HEK293 (cell line): ENCODE data around the gene ZBTB48.

Source experiments
- BCL11B ChIP-seq: fragments of 450-650 bp; formaldehyde crosslinking; IDR thresholded peaks from 2 replicates; pipeline ENCODE4 v1.5.1; 2016; ENCODE audit warnings: low read depth, missing biosample characterization, missing genetic modification characterization
- ELK4 ChIP-seq: IDR thresholded peaks from 2 replicates; pipeline ENCODE4 v1.6.1; 2011; ENCODE audit warnings: mild to moderate bottlenecking, low read depth, low read length, borderline replicate concordance
- SALL2 ChIP-seq: fragments of 450-650 bp; formaldehyde crosslinking; IDR thresholded peaks from 2 replicates; pipeline ENCODE4 v1.5.0; 2017; ENCODE audit warnings: missing biosample characterization, mild to moderate bottlenecking, missing genetic modification characterization, borderline replicate concordance
- SCRT2 ChIP-seq: fragments of 450-650 bp; formaldehyde crosslinking; IDR thresholded peaks from 2 replicates; pipeline ENCODE4 v1.5.1; 2016; ENCODE audit warnings: missing biosample characterization, missing genetic modification characterization
- ZBTB17 ChIP-seq: fragments of 450-650 bp; formaldehyde crosslinking; IDR thresholded peaks from 2 replicates; pipeline ENCODE4 v1.5.1; 2016; ENCODE audit warnings: missing biosample characterization, missing genetic modification characterization
- ZBTB6 ChIP-seq: fragments of 450-650 bp; formaldehyde crosslinking; IDR thresholded peaks from 2 replicates; pipeline ENCODE4 v1.5.1; 2017; ENCODE audit warnings: missing biosample characterization, missing genetic modification characterization
- ZFP3 ChIP-seq: fragments of 450-650 bp; formaldehyde crosslinking; IDR thresholded peaks from 2 replicates; pipeline ENCODE4 v1.5.1; 2016; ENCODE audit warnings: low read depth, missing biosample characterization, missing genetic modification characterization
- ZFP69B ChIP-seq: fragments of 450-650 bp; formaldehyde crosslinking; IDR thresholded peaks from 2 replicates; pipeline ENCODE4 v1.5.1; 2016; ENCODE audit warnings: missing biosample characterization, missing genetic modification characterization
- ZNF132 ChIP-seq: fragments of 450-650 bp; formaldehyde crosslinking; IDR thresholded peaks from 2 replicates; pipeline ENCODE4 v1.5.1; 2017; ENCODE audit warnings: missing biosample characterization, missing genetic modification characterization, borderline replicate concordance
- ZNF133 ChIP-seq: fragments of 450-650 bp; formaldehyde crosslinking; IDR thresholded peaks from 2 replicates; pipeline ENCODE4 v1.5.1; 2016; ENCODE audit warnings: missing biosample characterization, missing genetic modification characterization
- ZNF140 ChIP-seq: fragments of 450-650 bp; formaldehyde crosslinking; IDR thresholded peaks from 2 replicates; pipeline ENCODE4 v1.5.1; 2016; ENCODE audit warnings: missing biosample characterization, missing genetic modification characterization
- ZNF214 ChIP-seq: fragments of 450-650 bp; formaldehyde crosslinking; IDR thresholded peaks from 2 replicates; pipeline ENCODE4 v1.5.1; 2017; ENCODE audit warnings: missing biosample characterization, mild to moderate bottlenecking, missing genetic modification characterization, borderline replicate concordance
- ZNF239 ChIP-seq: fragments of 450-650 bp; formaldehyde crosslinking; IDR thresholded peaks from 2 replicates; pipeline ENCODE4 v1.5.1; 2016; ENCODE audit warnings: missing biosample characterization, missing genetic modification characterization
- ZNF266 ChIP-seq: fragments of 450-650 bp; formaldehyde crosslinking; IDR thresholded peaks from 2 replicates; pipeline ENCODE4 v1.5.1; 2016; ENCODE audit warnings: missing biosample characterization, missing genetic modification characterization, low read depth
- ZNF280C ChIP-seq: fragments of 450-650 bp; formaldehyde crosslinking; IDR thresholded peaks from 2 replicates; pipeline ENCODE4 v1.5.1; 2016; ENCODE audit warnings: missing biosample characterization, missing genetic modification characterization
- ZNF280D ChIP-seq: fragments of 450-650 bp; formaldehyde crosslinking; IDR thresholded peaks from 2 replicates; pipeline ENCODE4 v1.5.1; 2016; ENCODE audit warnings: missing biosample characterization, missing genetic modification characterization
- ZNF311 ChIP-seq: fragments of 450-650 bp; formaldehyde crosslinking; IDR thresholded peaks from 2 replicates; pipeline ENCODE4 v1.5.1; 2017; ENCODE audit warnings: missing biosample characterization, missing genetic modification characterization, borderline replicate concordance
- ZNF350 ChIP-seq: fragments of 450-650 bp; formaldehyde crosslinking; IDR thresholded peaks from 2 replicates; pipeline ENCODE4 v1.5.0; 2017; ENCODE audit warnings: missing biosample characterization, mild to moderate bottlenecking, missing genetic modification characterization
- ZNF366 ChIP-seq: fragments of 450-650 bp; formaldehyde crosslinking; conservative IDR thresholded peaks from 2 replicates; pipeline ENCODE4 v1.5.1; 2016; ENCODE audit warnings: missing biosample characterization, missing genetic modification characterization
- ZNF416 ChIP-seq: fragments of 450-650 bp; formaldehyde crosslinking; IDR thresholded peaks from 2 replicates; pipeline ENCODE4 v1.5.1; 2016; ENCODE audit warnings: missing biosample characterization, missing genetic modification characterization
- ZNF544 ChIP-seq: fragments of 450-650 bp; formaldehyde crosslinking; IDR thresholded peaks from 2 replicates; pipeline ENCODE4 v1.5.0; 2017; ENCODE audit warnings: missing biosample characterization, missing genetic modification characterization
- ZNF560 ChIP-seq: fragments of 450-650 bp; formaldehyde crosslinking; IDR thresholded peaks from 2 replicates; pipeline ENCODE4 v1.5.1; 2017; ENCODE audit warnings: missing biosample characterization, missing genetic modification characterization, borderline replicate concordance
- ZNF580 ChIP-seq: fragments of 450-650 bp; formaldehyde crosslinking; IDR thresholded peaks from 2 replicates; pipeline ENCODE4 v1.5.1; 2016; ENCODE audit warnings: missing biosample characterization, missing genetic modification characterization
- ZNF585B ChIP-seq: fragments of 450-650 bp; formaldehyde crosslinking; IDR thresholded peaks from 2 replicates; pipeline ENCODE4 v1.5.1; 2016; ENCODE audit warnings: missing biosample characterization, missing genetic modification characterization
- ZNF658 ChIP-seq: fragments of 450-650 bp; formaldehyde crosslinking; IDR thresholded peaks from 2 replicates; pipeline ENCODE4; 2016; ENCODE audit warnings: missing biosample characterization, missing genetic modification characterization
- ZNF660 ChIP-seq: fragments of 450-650 bp; IDR thresholded peaks from 2 replicates; pipeline ENCODE4 v1.5.1; 2018; ENCODE audit warnings: missing biosample characterization, mild to moderate bottlenecking, missing genetic modification characterization
- ZNF747 ChIP-seq: fragments of 450-650 bp; formaldehyde crosslinking; IDR thresholded peaks from 2 replicates; pipeline ENCODE4 v1.5.1; 2016; ENCODE audit warnings: missing biosample characterization, missing genetic modification characterization
- ZNF791 ChIP-seq: fragments of 450-650 bp; formaldehyde crosslinking; IDR thresholded peaks from 2 replicates; pipeline ENCODE4 v1.5.1; 2016; ENCODE audit warnings: missing biosample characterization, missing genetic modification characterization
- ZSCAN30 ChIP-seq: fragments of 450-650 bp; IDR thresholded peaks from 2 replicates; pipeline ENCODE4 v1.5.1; 2018; ENCODE audit warnings: missing biosample characterization, mild to moderate bottlenecking, missing genetic modification characterization, moderate library complexity
- TF ChIP-seq, protein P1 (sequence below): fragments of 450-650 bp; formaldehyde crosslinking; optimal IDR thresholded peaks from 2 replicates; pipeline ENCODE3; 2016; ENCODE audit warnings: missing biosample characterization, mild to moderate bottlenecking, missing genetic modification characterization

ZBTB48 gene

DNA sequence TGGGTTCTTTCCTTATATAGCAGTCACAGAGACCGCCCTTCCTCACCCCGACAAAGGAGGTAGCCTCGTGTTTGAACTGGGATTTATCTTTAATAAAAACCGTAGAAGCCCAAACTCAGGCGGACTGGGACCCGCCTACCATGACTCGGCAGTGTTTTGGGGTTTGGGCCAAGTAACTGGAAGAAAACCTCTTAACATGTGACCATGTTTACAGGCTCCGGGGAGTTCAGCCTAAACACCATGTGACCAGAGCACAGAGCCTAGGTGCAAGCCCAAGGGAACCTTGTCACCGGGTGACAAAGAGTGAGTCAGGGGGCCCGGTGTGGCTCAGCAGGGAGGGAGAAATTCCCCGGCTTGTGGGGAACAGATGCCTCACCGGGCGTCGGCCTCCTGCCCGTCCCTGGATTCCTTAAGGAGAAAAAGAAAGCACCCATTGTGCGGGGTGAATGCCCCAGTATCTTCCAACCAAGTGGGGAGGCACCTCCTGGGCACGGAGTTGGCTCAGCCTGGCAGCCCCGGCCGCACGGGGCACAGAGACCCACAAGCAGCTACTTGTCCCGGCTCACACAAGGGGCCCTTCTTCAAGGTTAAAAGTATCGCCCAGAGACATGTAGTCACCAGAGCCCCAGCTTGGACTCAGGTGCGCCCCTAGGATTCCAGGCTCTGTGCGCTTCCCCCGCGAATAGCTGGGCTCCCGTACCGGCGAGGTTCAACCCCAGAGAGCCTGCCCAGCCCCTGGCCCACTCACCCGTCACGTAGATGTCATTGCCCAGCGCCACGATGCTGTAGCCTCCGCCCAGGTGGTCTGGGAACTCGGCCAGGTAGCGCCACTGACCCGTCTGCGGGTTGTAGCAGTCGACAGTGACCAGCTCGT is 21.5 kb downstream of the ZBTB48 start (continued):
- no peak for TF ChIP-seq ZSCAN30 (tag by site-specific recombination)
- TF ChIP-seq ZFP69B (tag by site-specific recombination) = no peak
- no peak for TF ChIP-seq ZNF580 (tag by site-specific recombination)
- no peak for TF ChIP-seq ELK4
- no peak for TF ChIP-seq ZNF791 (tag by site-specific recombination)
- no peak for TF ChIP-seq ZNF239
- no peak for TF ChIP-seq ZNF266 (tag by site-specific recombination)
- no peak for TF ChIP-seq ZNF214 (tag by site-specific recombination)
- TF ChIP-seq ZNF658 = no peak
- TF ChIP-seq ZNF560 (tag by site-specific recombination) = no peak
- TF ChIP-seq BCL11B (tag by site-specific recombination) = no peak
- no peak for TF ChIP-seq ZNF311 (tag by site-specific recombination)
- no peak for TF ChIP-seq ZNF366 (tag by site-specific recombination)
- no peak for TF ChIP-seq ZBTB6 (tag by site-specific recombination)
- TF ChIP-seq ZNF416 = no peak
- TF ChIP-seq ZNF133 (tag by site-specific recombination) = no peak
- TF ChIP-seq, protein P1, sequence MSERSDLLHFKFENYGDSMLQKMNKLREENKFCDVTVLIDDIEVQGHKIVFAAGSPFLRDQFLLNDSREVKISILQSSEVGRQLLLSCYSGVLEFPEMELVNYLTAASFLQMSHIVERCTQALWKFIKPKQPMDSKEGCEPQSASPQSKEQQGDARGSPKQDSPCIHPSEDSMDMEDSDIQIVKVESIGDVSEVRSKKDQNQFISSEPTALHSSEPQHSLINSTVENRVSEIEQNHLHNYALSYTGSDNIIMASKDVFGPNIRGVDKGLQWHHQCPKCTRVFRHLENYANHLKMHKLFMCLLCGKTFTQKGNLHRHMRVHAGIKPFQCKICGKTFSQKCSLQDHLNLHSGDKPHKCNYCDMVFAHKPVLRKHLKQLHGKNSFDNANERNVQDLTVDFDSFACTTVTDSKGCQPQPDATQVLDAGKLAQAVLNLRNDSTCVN (tag by site-specific recombination) = no peak
- no peak for TF ChIP-seq SALL2 (tag by site-specific recombination)
- TF ChIP-seq ZNF280D (tag by site-specific recombination) = no peak
- TF ChIP-seq SCRT2 (tag by site-specific recombination) = no peak
- peak; percentile 69; the same call in 1 of the 2 replicates for TF ChIP-seq ZNF660 (tag by site-specific recombination)
- no peak for TF ChIP-seq ZNF280C (tag by site-specific recombination)
- TF ChIP-seq ZNF544 (tag by site-specific recombination) = no peak
- no peak for TF ChIP-seq ZNF747
- no peak for TF ChIP-seq ZNF140 (tag by site-specific recombination)
- TF ChIP-seq ZNF350 (tag by site-specific recombination) = no peak
- no peak for TF ChIP-seq ZNF132 (tag by site-specific recombination)
- no peak for TF ChIP-seq ZFP3
- no peak for TF ChIP-seq ZNF585B (tag by site-specific recombination)
- TF ChIP-seq ZBTB17 (tag by site-specific recombination) = peak; percentile 63; the same call in 1 of the 2 replicates
